Calu3 (cell line): ENCODE data around the gene MIAT. TPM values are rescaled to one million over a fixed set of nuclear protein-coding genes. Genes with fewer than 3 reads are reported as not detected.
"Not testable (repeated sequence)": the region's sequence is repeated elsewhere in the genome, so short reads cannot be mapped to it uniquely, and the experiment has no call there.

ENCODE experiments used
- BruUV-seq: library from RNA; stranded (reverse); fragments of 400-500 nt; replicated peaks from 2 replicates; lab custom pipeline; 2021; lab: Mats Ljungman, UMichigan
- CTCF ChIA-PET: fragments of 300-600 bp; sonication (Branson Sonifier 250); formaldehyde crosslinking; loops from one replicate; lab custom pipeline; 2022; ENCODE audit warnings: antibody characterized with exemption; lab: Charles Lee
- DNase-seq: peaks from one replicate; pipeline ENCODE4 v3.0.0; 2022
- H3K27ac Mint-ChIP-seq: one replicate; pipeline ENCODE4 v1.8.0; 2022; ENCODE audit warnings: mixed read lengths; ENCODE audit not compliant: unreplicated experiment
- H3K27me3 Mint-ChIP-seq: one replicate; pipeline ENCODE4 v1.8.0; 2022; ENCODE audit warnings: mixed read lengths; ENCODE audit not compliant: unreplicated experiment
- H3K36me3 Mint-ChIP-seq: one replicate; pipeline ENCODE4 v1.8.0; 2022; ENCODE audit warnings: mild to moderate bottlenecking, moderate library complexity, mixed read lengths; ENCODE audit not compliant: insufficient read depth, unreplicated experiment
- H3K4me1 Mint-ChIP-seq: one replicate; pipeline ENCODE4 v1.8.0; 2022; ENCODE audit warnings: mild to moderate bottlenecking, low read depth, mixed read lengths; ENCODE audit not compliant: unreplicated experiment
- H3K4me3 Mint-ChIP-seq: one replicate; pipeline ENCODE4 v1.8.0; 2022; ENCODE audit warnings: mild to moderate bottlenecking, low read depth, moderate library complexity, mixed read lengths; ENCODE audit not compliant: unreplicated experiment
- H3K9me3 Mint-ChIP-seq: one replicate; pipeline ENCODE4 v1.8.0; 2022; ENCODE audit warnings: low read depth, mixed read lengths; ENCODE audit not compliant: unreplicated experiment
- intact Hi-C: fragments of 100-400 bp; cut with micrococcal nuclease; formaldehyde crosslinking; loops from one replicate; pipeline ENCODE4 v1.10.0; 2022; ENCODE audit not compliant: unreplicated experiment
- total RNA-seq: library from RNA; stranded (reverse); gene quantifications from 2 replicates; pipeline ENCODE4 v1.2.3, GENCODE V29; 2022
- TF ChIP-seq, protein P1 (sequence below): fragments of 200-600 bp; IDR thresholded peaks from one replicate; pipeline ENCODE4 v1.8.0; 2022; ENCODE audit warnings: antibody characterized with exemption; ENCODE audit not compliant: unreplicated experiment

Gene MIAT
- total RNA-seq, 1 experiment from 2014 or later = 0.52 TPM

DNA sequence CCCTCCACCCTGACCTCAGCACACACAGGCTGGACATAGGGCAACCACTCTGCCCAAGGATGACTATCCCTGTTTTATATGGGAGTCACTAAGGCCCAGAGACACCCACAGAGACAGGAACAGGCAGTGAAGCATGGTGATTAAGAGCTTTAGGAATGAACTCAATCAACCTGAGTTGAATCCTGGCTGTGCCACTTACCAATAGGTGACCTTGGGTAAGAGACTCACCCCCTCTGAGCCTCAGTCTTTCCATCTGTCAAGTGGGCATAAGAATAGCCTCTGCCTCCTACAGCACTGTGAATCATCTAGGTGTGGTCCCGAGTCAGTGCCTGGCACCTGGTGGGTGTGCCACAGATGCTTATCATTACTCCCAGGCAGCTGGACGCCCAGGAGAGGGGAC is 46.4 kb upstream of the MIAT start:
- H3K9me3 Mint-ChIP-seq = no peaks in the 10 kb centered on the region
- intact Hi-C loops = no loop called here
- peaks cover 74% of the 10 kb centered on the region for H3K27me3 Mint-ChIP-seq
- TF ChIP-seq, protein P1, sequence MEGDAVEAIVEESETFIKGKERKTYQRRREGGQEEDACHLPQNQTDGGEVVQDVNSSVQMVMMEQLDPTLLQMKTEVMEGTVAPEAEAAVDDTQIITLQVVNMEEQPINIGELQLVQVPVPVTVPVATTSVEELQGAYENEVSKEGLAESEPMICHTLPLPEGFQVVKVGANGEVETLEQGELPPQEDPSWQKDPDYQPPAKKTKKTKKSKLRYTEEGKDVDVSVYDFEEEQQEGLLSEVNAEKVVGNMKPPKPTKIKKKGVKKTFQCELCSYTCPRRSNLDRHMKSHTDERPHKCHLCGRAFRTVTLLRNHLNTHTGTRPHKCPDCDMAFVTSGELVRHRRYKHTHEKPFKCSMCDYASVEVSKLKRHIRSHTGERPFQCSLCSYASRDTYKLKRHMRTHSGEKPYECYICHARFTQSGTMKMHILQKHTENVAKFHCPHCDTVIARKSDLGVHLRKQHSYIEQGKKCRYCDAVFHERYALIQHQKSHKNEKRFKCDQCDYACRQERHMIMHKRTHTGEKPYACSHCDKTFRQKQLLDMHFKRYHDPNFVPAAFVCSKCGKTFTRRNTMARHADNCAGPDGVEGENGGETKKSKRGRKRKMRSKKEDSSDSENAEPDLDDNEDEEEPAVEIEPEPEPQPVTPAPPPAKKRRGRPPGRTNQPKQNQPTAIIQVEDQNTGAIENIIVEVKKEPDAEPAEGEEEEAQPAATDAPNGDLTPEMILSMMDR = no peak
- no peak overlapping the region for H3K27ac Mint-ChIP-seq
- H3K4me1 Mint-ChIP-seq = no peaks in the 10 kb centered on the region
- no peak overlapping the region for H3K4me3 Mint-ChIP-seq
- no peak for DNase-seq
- H3K36me3 Mint-ChIP-seq = no peaks in the 10 kb centered on the region
- CTCF ChIA-PET = no interaction called here
- BruUV-seq = no TSS peak

DNA sequence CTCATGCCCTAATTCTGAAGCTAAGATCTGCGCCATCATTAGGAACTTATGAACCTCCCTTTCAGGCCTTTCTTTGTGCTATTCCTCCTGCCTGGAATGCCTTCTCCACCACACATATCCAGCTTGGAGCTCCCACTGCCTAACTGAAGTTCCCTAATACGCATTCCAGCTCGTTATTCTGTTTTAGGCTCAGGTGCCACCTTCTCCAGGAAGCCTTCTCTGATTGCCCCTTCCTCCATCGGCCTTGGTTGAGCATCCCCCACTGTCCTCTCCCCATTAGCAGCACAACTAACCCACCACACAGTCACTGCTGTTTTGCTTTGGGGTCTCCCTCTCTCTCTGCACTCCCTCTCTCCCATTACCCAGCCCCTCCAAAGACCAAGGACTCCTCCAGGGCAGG is 44.7 kb upstream of the MIAT start:
- no TSS peak for BruUV-seq
- no peaks in the 10 kb centered on the region for H3K36me3 Mint-ChIP-seq
- H3K4me1 Mint-ChIP-seq = no peaks in the 10 kb centered on the region
- CTCF ChIA-PET = interaction anchor here (0.7 kb wide), 1 partner anchor 9 kb away, joined by 3 read pairs; no protein-coding TSS in a partner anchor
- TF ChIP-seq, protein P1 = no peak
- H3K27ac Mint-ChIP-seq = no peak overlapping the region
- intact Hi-C loops = no loop called here
- no peaks in the 10 kb centered on the region for H3K9me3 Mint-ChIP-seq
- peaks cover 85% of the 10 kb centered on the region for H3K27me3 Mint-ChIP-seq
- no peak for DNase-seq
- no peak overlapping the region for H3K4me3 Mint-ChIP-seq

DNA sequence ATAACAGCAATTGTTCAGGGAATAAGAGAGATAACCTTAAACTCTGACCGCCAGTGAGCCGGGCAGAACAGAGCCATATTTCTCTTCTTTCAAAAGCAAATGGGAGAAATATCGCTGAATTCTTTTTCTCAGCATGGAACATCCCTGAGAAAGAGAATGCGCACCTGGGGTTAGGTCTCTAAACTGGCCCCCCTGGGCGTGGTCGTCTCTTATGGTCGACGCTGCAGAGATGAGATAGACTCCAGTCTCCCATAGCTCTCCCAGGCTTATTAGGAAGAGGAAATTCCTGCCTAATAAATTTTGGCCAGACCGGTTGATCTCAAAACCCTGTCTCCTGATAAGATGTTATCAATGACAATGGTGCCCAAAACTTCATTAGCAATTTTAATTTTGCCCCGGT is 43.6 kb upstream of the MIAT start:
- BruUV-seq, H3K9me3 Mint-ChIP-seq, H3K36me3 Mint-ChIP-seq, CTCF ChIA-PET, H3K27ac Mint-ChIP-seq, H3K4me1 Mint-ChIP-seq, H3K4me3 Mint-ChIP-seq, intact Hi-C loops, DNase-seq: not testable (repeated sequence)
- peaks cover 85% of the 10 kb centered on the region for H3K27me3 Mint-ChIP-seq

DNA sequence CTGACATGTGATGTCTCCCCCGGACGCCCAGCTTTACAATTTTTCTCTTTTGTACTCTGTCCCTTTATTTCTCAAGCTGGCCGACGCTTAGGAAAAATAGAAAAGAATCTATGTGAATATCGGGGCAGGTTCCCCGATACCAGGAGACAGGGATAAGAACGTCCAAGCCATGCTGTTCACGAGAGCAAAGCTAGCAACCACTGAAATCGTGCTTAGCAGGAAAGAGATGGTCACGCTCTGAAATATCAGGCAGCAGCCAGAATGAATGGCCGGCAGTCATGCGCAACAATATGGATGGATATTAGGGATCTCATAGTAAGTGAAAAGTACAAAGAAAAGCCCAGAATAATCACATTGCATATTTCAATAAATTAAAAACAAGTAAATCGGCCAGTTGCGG is 43.1 kb upstream of the MIAT start:
- intact Hi-C loops = no loop called here
- Mint-ChIP-seq H3K27ac (no peak overlapping the region), H3K4me3 (no peak overlapping the region), H3K9me3 (no peaks in the 10 kb centered on the region), H3K27me3 (peaks cover 85% of the 10 kb centered on the region), H3K36me3 (no peaks in the 10 kb centered on the region), H3K4me1 (no peaks in the 10 kb centered on the region)
- no TSS peak for BruUV-seq
- TF ChIP-seq, protein P1 = no peak
- no peak for DNase-seq
- CTCF ChIA-PET = no interaction called here

DNA sequence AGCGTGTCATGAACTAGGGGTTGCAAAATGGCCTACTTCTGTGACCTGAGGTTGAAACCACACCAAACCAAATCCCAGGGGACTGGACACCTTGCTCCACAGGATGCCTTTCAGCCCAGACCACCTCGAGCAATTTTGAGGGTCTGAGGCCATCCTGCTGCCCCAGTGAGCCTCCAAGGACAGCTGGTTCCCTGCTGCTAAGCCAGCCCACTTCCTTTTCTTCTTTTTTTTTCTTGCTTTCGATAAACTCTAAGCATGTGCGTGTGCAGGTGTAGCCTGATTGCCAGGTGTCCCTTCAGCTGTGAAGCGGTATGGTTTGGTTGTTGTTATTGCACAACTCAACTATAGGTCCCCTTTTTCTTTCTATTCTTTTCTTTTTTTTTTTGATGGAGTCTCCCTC is 42.2 kb upstream of the MIAT start:
- Mint-ChIP-seq H3K36me3 (no peaks in the 10 kb centered on the region), H3K4me3 (no peak overlapping the region), H3K27me3 (peaks cover 85% of the 10 kb centered on the region), H3K9me3 (no peaks in the 10 kb centered on the region), H3K4me1 (no peaks in the 10 kb centered on the region), H3K27ac (no peak overlapping the region)
- DNase-seq = no peak
- CTCF ChIA-PET = no interaction called here
- TF ChIP-seq, protein P1 = no peak
- BruUV-seq = no TSS peak
- intact Hi-C loops = no loop called here
